Thoracic aorta (tissue), 2 donors: Measurements from ENCODE around the gene CCDC87. TPM values are rescaled to one million over a fixed set of nuclear protein-coding genes. Genes with fewer than 3 reads are reported as not detected.

ENCODE experiments used
- ATAC-seq: fragments of 150-250 bp; one replicate; pipeline ENCODE4 v1.8.0; 2017; ENCODE audit warnings: low read depth; ENCODE audit not compliant: insufficient number of reproducible peaks, low FRiP score
- DNase-seq: peaks from one replicate; pipeline ENCODE4 v3.0.0-alpha.2; 2020; ENCODE audit warnings: low spot score
- H3K27ac ChIP-seq, 2 donors: fragments of 200-600 bp; sonication (generic); 1 replicate in 1 of 2; 2 replicates in 1 of 2; pipeline ENCODE4 v1.5.1; 2016; ENCODE audit warnings: mild to moderate bottlenecking in 2 of 2, moderate library complexity in 2 of 2
- H3K27me3 ChIP-seq: fragments of 200-600 bp; sonication (generic); replicated peaks from 2 replicates; pipeline ENCODE4 v1.6.0; 2016; ENCODE audit warnings: mild to moderate bottlenecking; ENCODE audit not compliant: insufficient read depth
- H3K36me3 ChIP-seq: fragments of 200-600 bp; sonication (generic); one replicate; pipeline ENCODE4 v1.5.1; 2016
- H3K4me1 ChIP-seq, 2 donors: fragments of 200-600 bp; sonication (generic); 1 replicate in 1 of 2; 2 replicates in 1 of 2; pipeline versions ENCODE4 v1.5.1 to v1.6.0; 2016; ENCODE audit warnings: low read depth in 2 of 2, mild to moderate bottlenecking in 1 of 2; ENCODE audit not compliant: control insufficient read depth in 1 of 2
- H3K4me3 ChIP-seq: fragments of 200-600 bp; sonication (generic); 2 replicates; pipeline ENCODE4 v1.5.1; 2016; ENCODE audit warnings: mild to moderate bottlenecking
- H3K9me3 ChIP-seq: fragments of 200-600 bp; sonication (generic); 2 replicates; pipeline ENCODE4 v1.5.1; 2016
- total RNA-seq, 2 donors: library from RNA; depleted of rRNA; stranded (reverse); fragments of >200 nt; gene quantifications; one replicate each; pipeline versions ENCODE4 v1.1.0 to v1.2.3, GENCODE V29; 2016
- TF ChIP-seq, protein P1 (sequence below): fragments of 200-600 bp; sonication (generic); IDR thresholded peaks from one replicate; pipeline ENCODE4 v1.5.1; 2019; ENCODE audit warnings: antibody characterized with exemption

The CCDC87 gene
- total RNA-seq, 2 donors from 2014 or later, result 0.68 TPM; not detected in 1

DNA sequence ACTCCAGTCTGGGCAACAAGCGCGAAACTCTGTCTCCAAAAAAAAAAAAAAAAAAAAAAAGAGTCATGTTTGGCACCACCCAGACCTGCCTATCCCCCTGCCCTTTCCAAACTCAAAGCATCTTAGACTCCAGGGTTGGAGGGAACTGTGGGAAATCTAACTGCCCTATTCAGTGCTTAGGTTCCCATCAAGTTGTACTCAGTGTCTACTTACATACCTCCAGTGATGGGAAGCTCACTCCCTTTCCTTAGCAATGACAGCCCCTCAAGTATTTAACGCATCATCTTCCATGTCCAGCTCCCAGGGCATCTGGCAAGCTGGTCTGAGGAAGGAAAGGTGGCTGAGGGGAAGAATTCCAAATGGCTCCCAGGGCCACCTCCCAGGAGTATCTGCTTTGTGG lies 43.2 kb downstream of the CCDC87 start:
- TF ChIP-seq, protein P1, sequence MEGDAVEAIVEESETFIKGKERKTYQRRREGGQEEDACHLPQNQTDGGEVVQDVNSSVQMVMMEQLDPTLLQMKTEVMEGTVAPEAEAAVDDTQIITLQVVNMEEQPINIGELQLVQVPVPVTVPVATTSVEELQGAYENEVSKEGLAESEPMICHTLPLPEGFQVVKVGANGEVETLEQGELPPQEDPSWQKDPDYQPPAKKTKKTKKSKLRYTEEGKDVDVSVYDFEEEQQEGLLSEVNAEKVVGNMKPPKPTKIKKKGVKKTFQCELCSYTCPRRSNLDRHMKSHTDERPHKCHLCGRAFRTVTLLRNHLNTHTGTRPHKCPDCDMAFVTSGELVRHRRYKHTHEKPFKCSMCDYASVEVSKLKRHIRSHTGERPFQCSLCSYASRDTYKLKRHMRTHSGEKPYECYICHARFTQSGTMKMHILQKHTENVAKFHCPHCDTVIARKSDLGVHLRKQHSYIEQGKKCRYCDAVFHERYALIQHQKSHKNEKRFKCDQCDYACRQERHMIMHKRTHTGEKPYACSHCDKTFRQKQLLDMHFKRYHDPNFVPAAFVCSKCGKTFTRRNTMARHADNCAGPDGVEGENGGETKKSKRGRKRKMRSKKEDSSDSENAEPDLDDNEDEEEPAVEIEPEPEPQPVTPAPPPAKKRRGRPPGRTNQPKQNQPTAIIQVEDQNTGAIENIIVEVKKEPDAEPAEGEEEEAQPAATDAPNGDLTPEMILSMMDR, result no peak
- peaks cover 12 to 16% of the 10 kb centered on the region in 2 donors for H3K4me1 ChIP-seq
- no peaks in the 10 kb centered on the region for H3K36me3 ChIP-seq
- ATAC-seq, result no peak
- no peak overlapping the region for H3K4me3 ChIP-seq
- no peak overlapping the region for H3K27ac ChIP-seq
- no peaks in the 10 kb centered on the region for H3K9me3 ChIP-seq
- no peaks in the 10 kb centered on the region for H3K27me3 ChIP-seq
- no peak for DNase-seq

DNA sequence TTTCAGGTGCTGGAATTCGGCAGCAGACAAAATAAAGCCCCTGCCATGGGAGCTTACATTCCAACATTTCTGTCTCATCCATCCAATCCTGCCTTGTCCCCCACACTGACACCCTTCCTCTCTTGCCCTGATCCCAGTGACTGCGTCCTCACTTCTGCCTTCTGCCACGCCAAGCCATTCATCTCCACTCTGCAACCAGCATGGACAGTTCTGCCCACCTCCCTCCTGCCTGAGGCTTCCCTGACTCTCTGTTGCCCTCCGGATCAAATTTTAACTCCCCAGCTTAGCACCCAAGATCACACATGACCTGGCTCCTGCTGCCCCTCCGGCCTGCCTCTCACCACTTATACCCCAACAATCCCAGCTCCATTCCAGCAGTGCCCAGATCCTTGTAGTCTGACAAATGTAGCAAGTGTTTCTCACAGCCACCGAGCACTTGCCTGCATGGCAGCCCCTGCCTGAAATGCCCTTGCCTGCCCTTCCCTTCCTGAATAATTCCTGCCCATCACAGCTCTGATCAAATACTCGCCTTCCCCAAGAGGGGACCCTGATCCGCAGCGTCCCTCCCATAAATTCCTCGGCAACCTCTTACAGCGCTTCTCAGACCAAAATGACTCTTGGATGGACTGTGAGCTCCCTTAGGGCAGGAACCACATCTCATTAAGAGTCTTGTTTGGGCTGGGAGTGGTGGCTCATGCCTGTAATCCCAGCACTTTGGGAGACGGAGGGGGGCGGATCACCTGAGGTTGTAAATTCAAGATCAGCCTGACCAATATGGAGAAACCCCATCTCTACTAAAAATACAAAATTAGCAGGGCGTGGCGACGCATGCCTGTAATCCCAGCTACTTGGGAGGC lies 43.9 kb downstream of the CCDC87 start:
- ATAC-seq (no peak), DNase-seq (no peak)
- H3K4me3 ChIP-seq, result no peak overlapping the region
- no peak overlapping the region for H3K27ac ChIP-seq
- H3K36me3 ChIP-seq, result no peaks in the 10 kb centered on the region
- H3K27me3 ChIP-seq, result no peaks in the 10 kb centered on the region
- peaks cover 12 to 17% of the 10 kb centered on the region in 2 donors for H3K4me1 ChIP-seq
- TF ChIP-seq, protein P1, result no peak
- H3K9me3 ChIP-seq, result no peaks in the 10 kb centered on the region

DNA sequence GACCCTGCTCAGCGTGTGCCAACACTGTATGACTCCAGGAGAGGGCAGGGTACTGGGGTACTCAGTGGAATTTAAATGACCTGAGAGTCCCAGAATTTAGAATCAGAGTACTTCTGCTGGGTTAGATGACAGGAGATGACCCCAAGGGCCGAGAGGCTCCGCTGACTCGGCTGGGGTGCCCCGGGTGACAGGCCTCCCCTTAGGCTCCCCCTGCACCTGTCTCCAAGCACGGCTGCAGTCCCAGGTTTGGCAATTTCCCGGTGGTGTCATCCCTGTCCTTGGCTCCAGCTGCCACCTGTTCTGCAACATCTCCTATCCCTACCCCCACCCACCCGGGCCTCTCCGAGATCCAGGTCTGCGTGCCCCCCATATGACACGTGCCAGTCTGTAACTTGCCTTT lies 44.8 kb downstream of the CCDC87 start:
- Histone ChIP-seq H3K4me1 (peaks cover 15 to 17% of the 10 kb centered on the region in 2 donors), H3K27ac (no peak overlapping the region), H3K9me3 (no peaks in the 10 kb centered on the region), H3K36me3 (no peaks in the 10 kb centered on the region), H3K27me3 (no peaks in the 10 kb centered on the region), H3K4me3 (no peak overlapping the region)
- ATAC-seq (no peak), DNase-seq (no peak)
- TF ChIP-seq, protein P1, result no peak

DNA sequence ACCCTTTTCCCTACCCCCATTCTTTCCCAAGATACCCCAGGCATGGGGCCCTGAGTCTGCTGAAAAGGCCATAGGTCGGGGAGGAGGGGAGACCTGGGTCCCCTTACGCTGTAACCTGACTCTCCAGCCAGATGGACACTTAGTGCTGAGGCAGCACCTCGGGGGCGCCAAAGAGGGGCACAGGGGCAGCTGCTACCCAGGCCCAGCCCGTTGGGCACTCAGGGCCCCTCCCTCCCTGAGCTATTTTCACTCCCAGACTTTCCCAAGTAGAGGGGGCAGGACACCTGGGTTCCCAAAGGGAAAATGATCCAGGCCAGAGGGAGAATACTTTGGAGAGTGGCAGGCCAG lies 45.2 kb downstream of the CCDC87 start:
- no peaks in the 10 kb centered on the region for H3K36me3 ChIP-seq
- no peak for DNase-seq
- H3K27me3 ChIP-seq, result no peaks in the 10 kb centered on the region
- H3K4me1 ChIP-seq, result peaks cover 15 to 17% of the 10 kb centered on the region in 2 donors
- TF ChIP-seq, protein P1, result no peak
- ATAC-seq, result no peak
- no peaks in the 10 kb centered on the region for H3K9me3 ChIP-seq
- H3K27ac ChIP-seq, result no peak overlapping the region
- no peak overlapping the region for H3K4me3 ChIP-seq

DNA sequence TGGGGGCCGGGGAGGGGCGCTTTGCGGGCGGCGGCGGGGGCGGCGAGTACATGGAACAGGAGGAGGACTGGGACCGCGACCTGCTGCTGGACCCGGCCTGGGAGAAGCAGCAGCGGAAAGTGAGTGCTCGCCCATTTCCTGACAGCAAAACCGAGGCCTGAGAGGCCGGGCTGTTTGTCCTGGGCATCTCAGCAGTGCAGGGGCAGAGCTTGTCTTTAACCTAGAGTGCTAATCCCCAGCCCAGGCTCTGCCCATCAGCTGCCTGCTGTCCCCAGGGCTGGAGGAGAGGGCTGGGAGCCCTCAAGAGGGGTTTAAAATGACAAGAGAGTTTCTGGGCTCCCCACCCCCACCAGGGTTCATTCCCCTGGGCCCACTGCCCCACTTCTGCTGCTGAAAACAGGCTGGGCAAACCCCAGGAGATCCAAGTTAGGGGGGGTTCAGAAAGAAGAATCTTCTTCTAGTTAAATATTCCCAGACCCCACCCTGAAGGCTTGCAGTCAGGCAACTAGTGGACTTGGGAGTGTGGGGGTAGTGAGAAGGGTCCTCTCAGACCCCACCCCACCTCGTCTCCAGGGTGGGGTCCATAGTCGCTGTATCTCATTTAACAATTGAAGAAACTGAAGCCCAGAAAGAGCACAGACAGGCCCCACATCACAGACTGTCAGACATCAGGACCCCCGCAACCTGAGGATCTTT lies 45.7 kb downstream of the CCDC87 start:
- DNase-seq (no peak), ATAC-seq (no peak)
- TF ChIP-seq, protein P1, result no peak
- no peaks in the 10 kb centered on the region for H3K9me3 ChIP-seq
- no peak overlapping the region for H3K27ac ChIP-seq
- peak overlapping the region; percentile 99 for H3K4me3 ChIP-seq
- peaks cover 15 to 22% of the 10 kb centered on the region in 2 donors for H3K4me1 ChIP-seq
- no peaks in the 10 kb centered on the region for H3K36me3 ChIP-seq
- H3K27me3 ChIP-seq, result no peaks in the 10 kb centered on the region
